Right atrium auricular region (tissue), 2 donors: ENCODE measurements around the gene DYRK1A. TPM values are rescaled to one million over a fixed set of nuclear protein-coding genes. Genes with fewer than 3 reads are reported as not detected.

Source experiments
- DNase-seq: peaks from one replicate; pipeline ENCODE4 v3.0.0-alpha.2; 2019; ENCODE audit warnings: low spot score
- H3K27ac ChIP-seq, 2 donors: fragments of 200-600 bp; sonication (generic); 1 replicate in 1 of 2; 2 replicates in 1 of 2; pipeline ENCODE4 v1.5.1; 2016 to 2019
- H3K27me3 ChIP-seq, 2 donors: fragments of 200-600 bp; sonication (generic); one replicate each; pipeline versions ENCODE4 v1.5.1 to v1.6.0; 2017 to 2019
- H3K36me3 ChIP-seq: fragments of 200-600 bp; sonication (generic); one replicate; pipeline ENCODE4 v1.5.1; 2016
- H3K4me1 ChIP-seq, 2 donors: fragments of 200-600 bp; sonication (generic); one replicate each; pipeline versions ENCODE4 v1.5.1 to v1.6.0; 2017 to 2019
- H3K4me3 ChIP-seq, 2 donors: fragments of 200-600 bp; sonication (generic); 1 replicate in 1 of 2; 2 replicates in 1 of 2; pipeline ENCODE4 v1.5.1; 2017 to 2019; ENCODE audit warnings: mild to moderate bottlenecking in 1 of 2, moderate library complexity in 1 of 2
- H3K9me3 ChIP-seq, 2 donors: fragments of 200-600 bp; sonication (generic); one replicate each; pipeline ENCODE4 v1.5.1; 2019
- CTCF ChIP-seq, 2 donors: fragments of 200-600 bp; sonication (generic); IDR thresholded peaks; one replicate each; pipeline ENCODE4 v1.5.1; 2019; ENCODE audit warnings: antibody characterized with exemption in 2 of 2
- total RNA-seq, 2 donors: library from RNA; depleted of rRNA; stranded (reverse); fragments of >200 nt; gene quantifications; one replicate each; pipeline ENCODE4 v1.1.0, GENCODE V29; 2016

DYRK1A gene
- total RNA-seq, 2 donors from 2014 or later: 69.3 to 94.7 TPM

GRCh38 chr21:37374027-37374426 lies 7.5 kb downstream of the DYRK1A start:
- H3K4me3 ChIP-seq: no peak overlapping the region
- no peak for DNase-seq
- no peaks in the 10 kb centered on the region for H3K36me3 ChIP-seq
- TF ChIP-seq CTCF (IDR thresholded peaks at IDR 0.05): no peak
- peak overlapping the region in 1 of 2 donors; percentile 97 for H3K27ac ChIP-seq
- H3K9me3 ChIP-seq: no peaks in the 10 kb centered on the region
- H3K4me1 ChIP-seq: peaks cover 0 to 93% of the 10 kb centered on the region in 2 donors
- no peaks in the 10 kb centered on the region for H3K27me3 ChIP-seq

- no peak overlapping the region for H3K4me3 ChIP-seq
- H3K4me1 ChIP-seq: peaks cover 0 to 93% of the 10 kb centered on the region in 2 donors
- H3K27me3 ChIP-seq: no peaks in the 10 kb centered on the region
- no peak for TF ChIP-seq CTCF (IDR thresholded peaks at IDR 0.05)
- H3K27ac ChIP-seq: peak overlapping the region in 1 of 2 donors; percentile 28
- H3K36me3 ChIP-seq: no peaks in the 10 kb centered on the region
- DNase-seq: no peak
- no peaks in the 10 kb centered on the region for H3K9me3 ChIP-seq
These were observed 9.4 kb downstream of the DYRK1A start for GRCh38 chr21:37375866-37376574.

GRCh38 chr21:37378700-37379139 lies 12.1 kb downstream of the DYRK1A start:
- H3K27ac ChIP-seq: no peak overlapping the region

GRCh38 chr21:37380349-37381323 lies 14.1 kb downstream of the DYRK1A start:
- TF ChIP-seq CTCF (IDR thresholded peaks at IDR 0.05): no peak
- H3K4me1 ChIP-seq: peaks cover 0 to 80% of the 10 kb centered on the region in 2 donors
- peak overlapping the region; percentile 40 to 49 for H3K27ac ChIP-seq
- no peak for DNase-seq
- no peaks in the 10 kb centered on the region for H3K27me3 ChIP-seq
- H3K9me3 ChIP-seq: no peaks in the 10 kb centered on the region
- no peaks in the 10 kb centered on the region for H3K36me3 ChIP-seq
- no peak overlapping the region for H3K4me3 ChIP-seq

More at GRCh38 chr21:37378700-37379139, 12.1 kb downstream of the DYRK1A start:
- H3K4me3 ChIP-seq: no peak overlapping the region
- H3K36me3 ChIP-seq: no peaks in the 10 kb centered on the region
- no peak for DNase-seq
- TF ChIP-seq CTCF (IDR thresholded peaks at IDR 0.05): no peak
- H3K4me1 ChIP-seq: peaks cover 0 to 80% of the 10 kb centered on the region in 2 donors
- H3K27me3 ChIP-seq: no peaks in the 10 kb centered on the region
- H3K9me3 ChIP-seq: no peaks in the 10 kb centered on the region

GRCh38 chr21:37381883-37382585 lies 15.5 kb downstream of the DYRK1A start:
- no peaks in the 10 kb centered on the region for H3K36me3 ChIP-seq
- no peak for DNase-seq
- H3K27ac ChIP-seq: no peak overlapping the region
- no peaks in the 10 kb centered on the region for H3K9me3 ChIP-seq
- H3K4me1 ChIP-seq: peaks cover 0 to 85% of the 10 kb centered on the region in 2 donors
- no peak for TF ChIP-seq CTCF (IDR thresholded peaks at IDR 0.05)
- H3K27me3 ChIP-seq: no peaks in the 10 kb centered on the region
- H3K4me3 ChIP-seq: no peak overlapping the region
